ENCODE measurements around the gene MRPL49. TPM values are rescaled to one million over a fixed set of nuclear protein-coding genes. Genes with fewer than 3 reads are reported as not detected.

MRPL49 gene
- total and polyA plus RNA-seq, 2 donors (not counting 1 experiment from before 2014, with no cell fraction given) = 39.6 to 48.5 TPM

- intact Hi-C loops (cut with micrococcal nuclease) = loop anchor here (5.0 kb wide), 2 partner anchors 88 to 487 kb away; partner anchors contain the start of genes PCNX3 and SAC3D1
- Mint-ChIP-seq H3K27me3 (no peaks in the 10 kb centered on the region), H3K27ac (peak overlapping the region; percentile 99), H3K4me3 (peak overlapping the region; percentile 97), H3K4me1 (peaks cover 49% of the 10 kb centered on the region), H3K9me3 (ENCODE audit: insufficient read depth) (no peaks in the 10 kb centered on the region)
- ChIA-PET CTCF (interaction anchor here (0.7 to 3.8 kb wide), 7 partner anchors 8 to 52 kb away, joined by 3 to 30 read pairs (median 5); partner anchors contain the start of genes CAPN1, FAU, MRPL49 and TM7SF2), POLR2A (interaction anchor here (0.5 to 8.8 kb wide), 2 partner anchors 10 to 15 kb away, joined by 3 to 160 read pairs; partner anchors contain the start of genes FAU, MRPL49 and ZNHIT2)
- Histone ChIP-seq H3K27me3 (replicated peaks in 1 of 4; ENCODE audit: control extremely low read depth in 1 of 4, control insufficient read depth in 3 of 4, insufficient read depth in 4 of 4, low read length in 3 of 4) (no peaks in the 10 kb centered on the region), H3K9ac (ENCODE audit: low read length) (no peak overlapping the region), H3K9me3 (ENCODE audit: control extremely low read depth in 1 of 3, control insufficient read depth in 2 of 3, insufficient read depth in 1 of 3, low read length in 2 of 3) (no peaks in the 10 kb centered on the region), H3K4me3 (ENCODE audit: control extremely low read depth in 1 of 5, extremely low read depth in 1 of 5, insufficient read depth in 1 of 5, low read depth in 2 of 5, low read length in 4 of 5) (no peak overlapping the region), H3K4me2 (replicated peaks; ENCODE audit: low read depth, low read length, poor library complexity, severe bottlenecking) (peak overlapping the region; percentile 89), H4K20me1 (ENCODE audit: control insufficient read depth, insufficient read depth, low read length, poor library complexity, severe bottlenecking) (peaks cover 92% of the 10 kb centered on the region), H3K79me2 (ENCODE audit: control insufficient read depth, insufficient read depth, low read length) (peaks cover 73% of the 10 kb centered on the region), H3K27ac (ENCODE audit: low read length in 2 of 2) (peak overlapping the region; percentile 34 to 99), H2AFZ (ENCODE audit: insufficient read depth, low read depth, low read length, poor library complexity, severe bottlenecking) (no peak overlapping the region), H3K4me1 (ENCODE audit: control insufficient read depth in 2 of 2, insufficient read depth in 2 of 2, low read length in 2 of 2) (peaks cover 32 to 59% of the 10 kb centered on the region in 2 donors), H3K36me3 (replicated peaks in 1 of 2; ENCODE audit: control extremely low read depth in 1 of 2, control insufficient read depth in 1 of 2, extremely low read depth in 1 of 2, insufficient read depth in 2 of 2, low read length in 1 of 2) (peaks cover 3 to 75% of the 10 kb centered on the region in 2 experiments)
- DNase-seq (peak; percentile 78), ATAC-seq (ENCODE audit: low read depth) (no peak)
- WGBS (ENCODE audit: insufficient coverage) = 44% methylated on average over 6 of the region's 13 CpGs
- TF ChIP-seq, protein P1, sequence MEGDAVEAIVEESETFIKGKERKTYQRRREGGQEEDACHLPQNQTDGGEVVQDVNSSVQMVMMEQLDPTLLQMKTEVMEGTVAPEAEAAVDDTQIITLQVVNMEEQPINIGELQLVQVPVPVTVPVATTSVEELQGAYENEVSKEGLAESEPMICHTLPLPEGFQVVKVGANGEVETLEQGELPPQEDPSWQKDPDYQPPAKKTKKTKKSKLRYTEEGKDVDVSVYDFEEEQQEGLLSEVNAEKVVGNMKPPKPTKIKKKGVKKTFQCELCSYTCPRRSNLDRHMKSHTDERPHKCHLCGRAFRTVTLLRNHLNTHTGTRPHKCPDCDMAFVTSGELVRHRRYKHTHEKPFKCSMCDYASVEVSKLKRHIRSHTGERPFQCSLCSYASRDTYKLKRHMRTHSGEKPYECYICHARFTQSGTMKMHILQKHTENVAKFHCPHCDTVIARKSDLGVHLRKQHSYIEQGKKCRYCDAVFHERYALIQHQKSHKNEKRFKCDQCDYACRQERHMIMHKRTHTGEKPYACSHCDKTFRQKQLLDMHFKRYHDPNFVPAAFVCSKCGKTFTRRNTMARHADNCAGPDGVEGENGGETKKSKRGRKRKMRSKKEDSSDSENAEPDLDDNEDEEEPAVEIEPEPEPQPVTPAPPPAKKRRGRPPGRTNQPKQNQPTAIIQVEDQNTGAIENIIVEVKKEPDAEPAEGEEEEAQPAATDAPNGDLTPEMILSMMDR (IDR thresholded peaks at IDR 0.05) = no peak
- TF ChIP-seq EZH2 (IDR thresholded peaks at IDR 0.05; ENCODE audit: borderline replicate concordance, insufficient read depth, low read depth, low read length, poor library complexity, severe bottlenecking) = no peak
These were observed 7.7 kb downstream of the MRPL49 start for GRCh38 chr11:65129649-65130441.

All from B cell (primary cell).